Caco-2 (cell line): ENCODE results near the gene PITX2. TPM values are rescaled to one million over a fixed set of nuclear protein-coding genes. Genes with fewer than 3 reads are reported as not detected.

Source experiments
- BruUV-seq: library from RNA; stranded (reverse); fragments of 400-500 nt; replicated peaks from 2 replicates; lab custom pipeline; 2021; lab: Mats Ljungman, UMichigan
- CTCF ChIA-PET: fragments of 300-600 bp; sonication (Branson Sonifier 250); formaldehyde crosslinking; loops from one replicate; lab custom pipeline; 2022; ENCODE audit warnings: antibody characterized with exemption; lab: Charles Lee
- POLR2A ChIA-PET: fragments of 300-600 bp; sonication (Branson Sonifier 250); formaldehyde crosslinking; loops from one replicate; lab custom pipeline; 2022; ENCODE audit warnings: antibody characterized with exemption; lab: Charles Lee
- DNase-seq, 2 experiments: peaks; one replicate each; pipeline versions ENCODE4 v3.0.0 to v3.0.0-alpha.2; 2020 to 2022
- H3K27me3 ChIP-seq: replicated peaks from 2 replicates; pipeline ENCODE4 v1.6.0; 2011; ENCODE audit warnings: low read length; ENCODE audit not compliant: control insufficient read depth, insufficient read depth
- H3K36me3 ChIP-seq: 2 replicates; pipeline ENCODE4 v1.5.1; 2011; ENCODE audit warnings: low read length; ENCODE audit not compliant: control insufficient read depth, insufficient read depth
- H3K4me1 ChIP-seq: fragments of 250-450 bp; sonication (Bioruptor Pico); 2 replicates; pipeline ENCODE4 v1.5.1; 2020; ENCODE audit warnings: mild to moderate bottlenecking
- H3K4me3 ChIP-seq: 2 replicates; pipeline ENCODE4 v1.5.1; 2011; ENCODE audit warnings: low read depth, mild to moderate bottlenecking, control low read depth, low read length
- H3K9me3 ChIP-seq: fragments of 250-450 bp; sonication (Bioruptor Pico); 2 replicates; pipeline ENCODE4 v1.5.1; 2020; ENCODE audit warnings: mild to moderate bottlenecking, moderate library complexity
- H3K27ac Mint-ChIP-seq: one replicate; pipeline ENCODE4 v1.8.0; 2022; ENCODE audit warnings: mixed read lengths; ENCODE audit not compliant: unreplicated experiment
- H3K27me3 Mint-ChIP-seq: one replicate; pipeline ENCODE4 v1.8.0; 2022; ENCODE audit warnings: mixed read lengths; ENCODE audit not compliant: insufficient read depth, unreplicated experiment
- H3K36me3 Mint-ChIP-seq: one replicate; pipeline ENCODE4 v1.8.0; 2022; ENCODE audit warnings: mild to moderate bottlenecking, mixed read lengths; ENCODE audit not compliant: insufficient read depth, unreplicated experiment
- H3K4me1 Mint-ChIP-seq: one replicate; pipeline ENCODE4 v1.8.0; 2022; ENCODE audit warnings: low read depth, mixed read lengths; ENCODE audit not compliant: unreplicated experiment
- H3K4me3 Mint-ChIP-seq: one replicate; pipeline ENCODE4 v1.8.0; 2022; ENCODE audit warnings: mild to moderate bottlenecking, moderate library complexity, mixed read lengths; ENCODE audit not compliant: unreplicated experiment
- H3K9me3 Mint-ChIP-seq: one replicate; pipeline ENCODE4 v1.8.0; 2022; ENCODE audit warnings: mixed read lengths; ENCODE audit not compliant: unreplicated experiment
- intact Hi-C: fragments of 100-400 bp; cut with micrococcal nuclease; formaldehyde crosslinking; loops from one replicate; pipeline ENCODE4 v1.10.0; 2022; ENCODE audit not compliant: unreplicated experiment
- total RNA-seq: library from RNA; stranded (reverse); gene quantifications from 2 replicates; pipeline ENCODE4 v1.2.3, GENCODE V29; 2022
- TF ChIP-seq, protein P1 (sequence below), 2 experiments: fragments of 200-600 bp in 1 of 2; IDR thresholded peaks; 1 replicate in 1 of 2; 2 replicates in 1 of 2; pipeline versions ENCODE4 v1.5.1 to v1.8.0; 2011 to 2022; ENCODE audit warnings: antibody characterized with exemption in 1 of 2, control low read depth in 1 of 2, inconsistent platforms in 1 of 2, low read depth in 1 of 2, low read length in 1 of 2, mild to moderate bottlenecking in 1 of 2, moderate library complexity in 1 of 2; ENCODE audit not compliant: insufficient read depth in 1 of 2, severe bottlenecking in 1 of 2, unreplicated experiment in 1 of 2

Gene PITX2
- total RNA-seq, 1 experiment from 2014 or later = 82.8 TPM

DNA sequence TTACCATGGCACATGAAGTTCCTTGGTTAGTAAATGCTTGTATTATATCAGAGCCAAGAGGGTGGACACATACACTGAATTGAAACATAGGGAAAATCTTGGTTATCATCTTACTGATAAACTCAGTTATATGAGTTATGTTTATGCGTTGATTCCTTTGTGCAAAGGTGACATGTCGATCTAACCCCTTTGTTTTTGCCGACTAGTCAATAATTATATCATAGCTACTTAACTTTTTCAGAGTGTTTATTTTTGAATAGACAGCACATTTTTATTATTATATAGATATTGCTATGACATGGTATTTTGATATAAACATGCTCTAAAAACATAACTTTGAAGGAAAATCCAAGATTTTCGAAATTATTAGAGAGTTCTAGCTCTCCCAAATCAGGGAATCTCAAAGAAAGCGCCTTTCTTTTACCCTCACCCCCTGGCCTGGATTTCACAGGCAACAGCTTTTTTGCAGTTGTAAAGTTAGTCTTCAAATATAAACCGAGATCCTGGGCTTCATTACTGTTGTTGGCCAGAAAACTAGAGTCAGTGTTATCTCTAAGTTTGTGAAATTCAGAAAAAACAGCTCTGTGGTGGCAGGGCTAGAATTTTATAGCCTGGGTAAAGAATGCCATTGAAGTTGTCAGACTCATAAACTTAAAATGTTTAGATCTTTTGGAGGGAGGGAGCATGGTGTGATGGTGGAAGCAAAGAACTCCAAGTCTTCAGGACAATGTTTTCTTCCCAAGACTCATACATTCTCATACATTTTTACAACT is 45.8 kb upstream of the PITX2 start:
- Histone ChIP-seq H3K9me3 (no peaks in the 10 kb centered on the region), H3K27me3 (no peaks in the 10 kb centered on the region), H3K4me3 (no peak overlapping the region), H3K36me3 (no peaks in the 10 kb centered on the region), H3K4me1 (peaks cover 22% of the 10 kb centered on the region; the same call in 1 of the 2 replicates)
- Mint-ChIP-seq H3K4me1 (peaks cover 18% of the 10 kb centered on the region), H3K27me3 (no peaks in the 10 kb centered on the region), H3K36me3 (no peaks in the 10 kb centered on the region), H3K4me3 (no peak overlapping the region), H3K9me3 (no peaks in the 10 kb centered on the region), H3K27ac (no peak overlapping the region)
- DNase-seq = no peak
- BruUV-seq = no TSS peak
- POLR2A ChIA-PET = no interaction called here
- CTCF ChIA-PET = no interaction called here
- intact Hi-C loops = no loop called here
- TF ChIP-seq, protein P1, sequence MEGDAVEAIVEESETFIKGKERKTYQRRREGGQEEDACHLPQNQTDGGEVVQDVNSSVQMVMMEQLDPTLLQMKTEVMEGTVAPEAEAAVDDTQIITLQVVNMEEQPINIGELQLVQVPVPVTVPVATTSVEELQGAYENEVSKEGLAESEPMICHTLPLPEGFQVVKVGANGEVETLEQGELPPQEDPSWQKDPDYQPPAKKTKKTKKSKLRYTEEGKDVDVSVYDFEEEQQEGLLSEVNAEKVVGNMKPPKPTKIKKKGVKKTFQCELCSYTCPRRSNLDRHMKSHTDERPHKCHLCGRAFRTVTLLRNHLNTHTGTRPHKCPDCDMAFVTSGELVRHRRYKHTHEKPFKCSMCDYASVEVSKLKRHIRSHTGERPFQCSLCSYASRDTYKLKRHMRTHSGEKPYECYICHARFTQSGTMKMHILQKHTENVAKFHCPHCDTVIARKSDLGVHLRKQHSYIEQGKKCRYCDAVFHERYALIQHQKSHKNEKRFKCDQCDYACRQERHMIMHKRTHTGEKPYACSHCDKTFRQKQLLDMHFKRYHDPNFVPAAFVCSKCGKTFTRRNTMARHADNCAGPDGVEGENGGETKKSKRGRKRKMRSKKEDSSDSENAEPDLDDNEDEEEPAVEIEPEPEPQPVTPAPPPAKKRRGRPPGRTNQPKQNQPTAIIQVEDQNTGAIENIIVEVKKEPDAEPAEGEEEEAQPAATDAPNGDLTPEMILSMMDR (IDR thresholded peaks at IDR 0.05; ENCODE audit: insufficient read depth in 1 of 2, low read depth in 1 of 2, low read length in 1 of 2, severe bottlenecking in 1 of 2, unreplicated experiment in 1 of 2) = no peak

DNA sequence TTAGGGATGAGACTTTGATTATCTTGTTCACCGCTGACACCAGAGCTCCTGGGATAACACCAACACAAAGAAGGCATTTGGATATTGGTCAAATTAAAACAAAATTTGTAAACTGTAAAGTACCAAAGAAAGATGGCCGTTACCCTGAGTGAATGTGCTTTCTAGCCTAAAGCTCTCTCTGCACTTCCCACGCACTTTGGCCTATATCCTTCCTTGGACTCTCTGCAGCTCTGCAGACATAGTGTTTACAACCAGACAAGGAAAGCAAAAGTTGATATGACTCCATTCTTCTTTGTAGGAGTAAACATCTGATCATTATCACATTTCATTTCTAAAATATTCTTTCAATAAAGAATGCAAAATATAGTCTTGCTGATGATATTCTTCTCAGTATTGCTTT is 44.8 kb upstream of the PITX2 start:
- CTCF ChIA-PET = interaction anchor here (0.8 kb wide), 1 partner anchor 42 kb away, joined by 3 read pairs; no protein-coding TSS in a partner anchor
- H3K9me3 Mint-ChIP-seq = no peaks in the 10 kb centered on the region
- H3K27ac Mint-ChIP-seq = no peak overlapping the region
- no TSS peak for BruUV-seq
- H3K4me1 ChIP-seq = peaks cover 29% of the 10 kb centered on the region; the same call in 1 of the 2 replicates
- TF ChIP-seq, protein P1 (IDR thresholded peaks at IDR 0.05; ENCODE audit: insufficient read depth in 1 of 2, low read depth in 1 of 2, low read length in 1 of 2, severe bottlenecking in 1 of 2, unreplicated experiment in 1 of 2) = no peak
- H3K4me1 Mint-ChIP-seq = peaks cover 18% of the 10 kb centered on the region
- no peak overlapping the region for H3K4me3 Mint-ChIP-seq
- POLR2A ChIA-PET = no interaction called here
- H3K36me3 ChIP-seq = no peaks in the 10 kb centered on the region
- no peaks in the 10 kb centered on the region for H3K9me3 ChIP-seq
- H3K4me3 ChIP-seq = no peak overlapping the region
- intact Hi-C loops = no loop called here
- no peak for DNase-seq
- no peaks in the 10 kb centered on the region for H3K27me3 ChIP-seq
- H3K36me3 Mint-ChIP-seq = no peaks in the 10 kb centered on the region
- no peaks in the 10 kb centered on the region for H3K27me3 Mint-ChIP-seq

DNA sequence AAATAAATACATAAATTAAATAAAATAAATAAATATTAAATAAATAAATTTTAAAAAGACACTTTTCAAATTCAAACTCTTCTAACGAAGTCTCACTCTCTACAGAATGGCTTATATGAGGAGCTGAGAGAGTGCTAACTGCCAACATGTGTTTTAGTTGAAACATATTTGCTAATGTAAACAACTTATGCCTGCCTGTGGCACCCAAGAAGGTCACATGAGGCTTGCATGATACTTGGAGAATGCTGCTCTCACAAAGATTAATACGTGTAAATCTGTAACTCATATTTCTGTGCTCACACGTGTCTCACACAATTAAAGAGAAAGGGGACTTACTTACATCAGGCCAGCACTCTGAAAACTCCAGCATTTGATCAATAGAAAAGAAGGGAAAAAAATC is 43.2 kb upstream of the PITX2 start:
- POLR2A ChIA-PET = no interaction called here
- Histone ChIP-seq H3K9me3 (no peaks in the 10 kb centered on the region), H3K4me1 (peaks cover 37% of the 10 kb centered on the region), H3K4me3 (no peak overlapping the region), H3K27me3 (no peaks in the 10 kb centered on the region), H3K36me3 (no peaks in the 10 kb centered on the region)
- TF ChIP-seq, protein P1 (IDR thresholded peaks at IDR 0.05; ENCODE audit: insufficient read depth in 1 of 2, low read depth in 1 of 2, low read length in 1 of 2, severe bottlenecking in 1 of 2, unreplicated experiment in 1 of 2) = no peak
- no TSS peak for BruUV-seq
- CTCF ChIA-PET = no interaction called here
- DNase-seq = no peak
- Mint-ChIP-seq H3K27ac (no peak overlapping the region), H3K36me3 (no peaks in the 10 kb centered on the region), H3K4me1 (peaks cover 32% of the 10 kb centered on the region), H3K27me3 (no peaks in the 10 kb centered on the region), H3K4me3 (no peak overlapping the region), H3K9me3 (no peaks in the 10 kb centered on the region)
- intact Hi-C loops = no loop called here
